Hepatocyte (in vitro differentiated cells): Measurements from ENCODE around the gene RGS11. TPM values are rescaled to one million over a fixed set of nuclear protein-coding genes. Genes with fewer than 3 reads are reported as not detected.

Source experiments
- DNase-seq: peaks from one replicate; pipeline ENCODE4 v3.0.0-alpha.2; 2016; ENCODE audit warnings: low spot score
- H2AFZ ChIP-seq: fragments of 200-600 bp; sonication (generic); 2 replicates; pipeline ENCODE4 v1.6.0; 2016; ENCODE audit warnings: antibody characterized with exemption, mild to moderate bottlenecking
- H3K27ac ChIP-seq: fragments of 200-600 bp; sonication (generic); 2 replicates; pipeline ENCODE4 v1.5.1; 2016; ENCODE audit warnings: mild to moderate bottlenecking
- H3K27me3 ChIP-seq: fragments of 200-600 bp; sonication (generic); 2 replicates; pipeline ENCODE4 v1.6.1; 2016
- H3K36me3 ChIP-seq: fragments of 200-600 bp; sonication (generic); replicated peaks from 2 replicates; pipeline ENCODE4 v1.5.1; 2016; ENCODE audit warnings: low read depth; ENCODE audit not compliant: insufficient read depth
- H3K4me1 ChIP-seq: fragments of 200-600 bp; sonication (generic); 2 replicates; pipeline ENCODE4 v1.5.1; 2016; ENCODE audit warnings: mild to moderate bottlenecking, moderate library complexity; ENCODE audit not compliant: insufficient read depth
- H3K4me2 ChIP-seq: fragments of 200-600 bp; sonication (generic); 2 replicates; pipeline ENCODE4 v1.6.0; 2016
- H3K4me3 ChIP-seq: fragments of 200-600 bp; sonication (generic); 2 replicates; pipeline ENCODE4 v1.5.1; 2016; ENCODE audit warnings: mild to moderate bottlenecking
- H3K79me2 ChIP-seq: fragments of 200-600 bp; sonication (generic); 2 replicates; pipeline ENCODE4 v1.6.0; 2017; ENCODE audit warnings: mild to moderate bottlenecking
- H3K9me2 ChIP-seq: fragments of 200-600 bp; sonication (generic); replicated peaks from 2 replicates; pipeline ENCODE4 v1.6.0; 2017; ENCODE audit warnings: mild to moderate bottlenecking; ENCODE audit not compliant: insufficient read depth
- H3K9me3 ChIP-seq: fragments of 200-600 bp; sonication (generic); 2 replicates; pipeline ENCODE4 v1.5.1; 2016; ENCODE audit warnings: low read depth, mild to moderate bottlenecking
- H4K20me1 ChIP-seq: fragments of 200-600 bp; sonication (generic); 2 replicates; pipeline ENCODE4 v1.6.0; 2016; ENCODE audit warnings: mild to moderate bottlenecking; ENCODE audit not compliant: insufficient read depth, poor library complexity, severe bottlenecking
- CTCF ChIP-seq: fragments of 200-600 bp; sonication (generic); IDR thresholded peaks from 2 replicates; pipeline ENCODE4 v1.5.1; 2016; ENCODE audit warnings: antibody characterized with exemption, mild to moderate bottlenecking; ENCODE audit not compliant: poor library complexity
- EZH2 ChIP-seq: fragments of 200-600 bp; sonication (generic); IDR thresholded peaks from 2 replicates; pipeline ENCODE4 v1.6.1; 2016; ENCODE audit warnings: antibody characterized with exemption, mild to moderate bottlenecking, borderline replicate concordance
- EZH2phosphoT487 ChIP-seq: fragments of 200-600 bp; sonication (generic); IDR thresholded peaks from one replicate; pipeline ENCODE4 v1.6.1; 2018; ENCODE audit warnings: antibody characterized with exemption, mild to moderate bottlenecking, low read depth, moderate library complexity; ENCODE audit not compliant: unreplicated experiment, severe bottlenecking
- WGBS: methylation state at CpG from one replicate; pipeline ENCODE4 v1.1.6; 2016; ENCODE audit warnings: low lambda C conversion rate; ENCODE audit errors: missing lambda C conversion rate; 5-methylcytosine and 5-hydroxymethylcytosine counted together
- polyA plus RNA-seq: library from polyadenylated mRNA; unstranded; fragments of >200 nt; fragmentation: Nextera tagmentation; extraction: Ambion mirVana; gene quantifications from 2 replicates; pipeline ENCODE4 v1.2.1, GENCODE V29; 2016
- total RNA-seq: library from RNA; depleted of rRNA; stranded (reverse); fragments of >200 nt; gene quantifications from 2 replicates; pipeline ENCODE4 v1.2.3, GENCODE V29; 2014

RGS11 gene
- total and polyA plus RNA-seq, 2 experiments from 2014 or later: 0.57 to 0.93 TPM

GRCh38 chr16:303760-304505 is 28.2 kb upstream of the RGS11 start:
- H3K4me2 ChIP-seq: no peak overlapping the region
- no peak overlapping the region for H3K4me3 ChIP-seq
- no peak overlapping the region for H3K27ac ChIP-seq
- H3K36me3 ChIP-seq: no peaks in the 10 kb centered on the region
- no peak overlapping the region for H2AFZ ChIP-seq
- no peaks in the 10 kb centered on the region for H3K4me1 ChIP-seq
- no peak for DNase-seq
- H3K79me2 ChIP-seq: no peaks in the 10 kb centered on the region
- no peaks in the 10 kb centered on the region for H3K27me3 ChIP-seq
- WGBS: 93% methylated on average over 42 of the region's 43 CpGs
- TF ChIP-seq EZH2phosphoT487: no peak
- no peak for TF ChIP-seq EZH2
- TF ChIP-seq CTCF: no peak
- no peaks in the 10 kb centered on the region for H4K20me1 ChIP-seq
- no peaks in the 10 kb centered on the region for H3K9me2 ChIP-seq
- H3K9me3 ChIP-seq: no peaks in the 10 kb centered on the region

- no peak overlapping the region for H3K4me3 ChIP-seq
- no peak for DNase-seq
- no peak overlapping the region for H3K27ac ChIP-seq
- H2AFZ ChIP-seq: no peak overlapping the region
- H3K9me3 ChIP-seq: no peaks in the 10 kb centered on the region
- 96% methylated on average over 13 of the region's 13 CpGs for WGBS
- H3K79me2 ChIP-seq: no peaks in the 10 kb centered on the region
- no peaks in the 10 kb centered on the region for H3K27me3 ChIP-seq
- TF ChIP-seq EZH2phosphoT487: no peak
- TF ChIP-seq EZH2: no peak
- no peak for TF ChIP-seq CTCF
- no peak overlapping the region for H3K4me2 ChIP-seq
- no peaks in the 10 kb centered on the region for H3K9me2 ChIP-seq
- H3K4me1 ChIP-seq: no peaks in the 10 kb centered on the region
- H3K36me3 ChIP-seq: no peaks in the 10 kb centered on the region
- no peaks in the 10 kb centered on the region for H4K20me1 ChIP-seq
Measured at GRCh38 chr16:301950-302349, 26.2 kb upstream of the RGS11 start.

- H3K9me2 ChIP-seq: no peaks in the 10 kb centered on the region
- DNase-seq: no peak
- no peaks in the 10 kb centered on the region for H3K9me3 ChIP-seq
- no peaks in the 10 kb centered on the region for H3K79me2 ChIP-seq
- H4K20me1 ChIP-seq: no peaks in the 10 kb centered on the region
- H3K4me2 ChIP-seq: no peak overlapping the region
- H3K36me3 ChIP-seq: no peaks in the 10 kb centered on the region
- 97% methylated on average over 6 of the region's 6 CpGs for whole genome bisulfite sequencing
- H3K27ac ChIP-seq: no peak overlapping the region
- no peak overlapping the region for H3K4me3 ChIP-seq
- H2AFZ ChIP-seq: no peak overlapping the region
- no peaks in the 10 kb centered on the region for H3K4me1 ChIP-seq
- H3K27me3 ChIP-seq: no peaks in the 10 kb centered on the region
- TF ChIP-seq EZH2phosphoT487 (no peak), EZH2 (no peak), CTCF (no peak)
Measured at GRCh38 chr16:301235-301634, 25.5 kb upstream of the RGS11 start.
